GM18505 (cell line): ENCODE results near the gene GALNT2.

ENCODE experiments used
- ATAC-seq: cut with Tn5 transposase; IDR thresholded peaks from one replicate; pipeline ENCODE4 v1.9.1; 2021; ENCODE audit not compliant: unreplicated experiment
- POLR2A ChIP-seq: IDR thresholded peaks from 4 replicates; pipeline ENCODE4 v1.6.1; 2011; ENCODE audit warnings: borderline replicate concordance; ENCODE audit not compliant: insufficient read depth, insufficient read length; ENCODE audit errors: extremely low read depth

The GALNT2 gene

DNA sequence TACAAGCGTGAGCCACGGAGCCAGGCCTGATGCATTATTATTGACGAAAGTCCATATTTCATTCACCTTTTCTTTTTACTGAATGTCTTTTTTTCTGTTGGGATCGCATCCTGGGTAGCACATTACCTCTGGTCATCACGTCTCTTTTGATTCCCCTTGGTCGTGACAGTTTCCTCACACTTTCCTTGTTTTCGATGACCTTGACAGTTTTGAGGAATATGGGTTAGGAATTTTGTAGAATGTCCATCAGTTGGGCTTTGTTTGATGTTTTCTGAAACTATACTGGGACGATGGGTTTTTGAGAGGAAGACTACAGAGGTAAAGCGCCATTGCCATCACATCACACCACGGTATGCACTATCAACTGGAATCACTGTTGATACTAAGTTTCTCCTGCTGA lies 26.6 kb upstream of the GALNT2 start:
- no peak for TF ChIP-seq POLR2A
- ATAC-seq: no peak

DNA sequence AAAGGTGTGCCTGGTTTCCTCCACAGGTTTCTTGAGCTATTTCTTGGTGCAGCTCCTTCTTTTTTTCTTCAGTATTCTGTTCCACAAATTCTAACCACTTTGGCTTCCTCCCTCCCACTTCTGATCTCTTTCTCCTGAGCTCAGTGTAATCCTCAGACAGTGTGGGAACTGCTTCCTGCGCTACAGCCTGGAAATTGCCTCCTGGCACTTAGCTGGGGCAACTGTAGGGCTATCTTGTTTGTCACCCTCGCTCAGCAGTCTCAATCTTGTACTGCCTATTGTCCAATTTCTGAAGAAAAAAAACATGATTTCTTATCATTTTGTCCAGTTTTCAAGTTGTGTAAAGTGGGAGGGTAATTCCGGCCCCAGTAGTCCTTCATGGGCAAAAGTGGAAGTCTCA lies 24.0 kb upstream of the GALNT2 start:
- no peak for TF ChIP-seq POLR2A
- no peak for ATAC-seq

DNA sequence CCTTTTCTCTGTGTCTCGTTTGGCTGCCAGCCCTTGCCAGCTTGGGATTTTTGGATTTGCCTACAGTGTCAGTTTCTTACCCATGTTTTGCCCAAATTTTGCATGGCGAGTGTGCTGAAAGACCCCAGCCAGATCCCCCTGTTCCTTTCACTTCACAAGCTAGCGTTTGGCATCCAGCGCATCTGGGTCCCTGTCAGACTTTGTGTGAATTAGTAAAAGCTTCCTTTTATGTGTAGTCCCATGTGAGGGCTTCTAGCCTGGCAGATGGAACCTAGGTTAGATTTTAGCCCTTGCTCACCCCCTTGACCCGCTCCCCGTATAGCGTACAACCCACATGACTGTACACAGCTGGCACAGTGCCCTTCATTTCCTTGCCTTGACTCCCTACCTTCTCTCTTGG lies 22.3 kb upstream of the GALNT2 start:
- TF ChIP-seq POLR2A: no peak
- no peak for ATAC-seq

- no peak for ATAC-seq
- no peak for TF ChIP-seq POLR2A
Observed at GRCh38 chr1:230047114-230047865, 19.7 kb upstream of the GALNT2 start.

DNA sequence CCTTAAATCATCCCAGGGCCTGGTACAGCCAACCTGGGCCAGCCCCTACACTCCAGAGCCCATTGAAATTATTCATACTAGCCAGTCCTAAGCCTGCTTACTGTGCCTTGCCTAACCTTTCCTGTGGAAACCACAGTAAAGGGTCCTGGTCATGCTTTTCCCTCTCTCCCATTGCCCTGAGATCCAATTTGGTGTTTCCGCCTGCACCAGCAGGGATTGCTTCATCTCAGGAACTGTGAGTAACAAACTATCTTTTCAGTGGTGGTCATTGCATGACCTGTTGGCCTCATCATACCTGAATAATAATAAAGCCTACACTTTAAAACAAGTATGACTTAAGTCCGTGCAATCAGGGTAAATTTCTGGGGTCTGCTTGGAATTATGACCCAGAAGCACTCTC lies 18.7 kb upstream of the GALNT2 start:
- no peak for TF ChIP-seq POLR2A
- ATAC-seq: no peak

GRCh38 chr1:230048922-230049321 lies 18.1 kb upstream of the GALNT2 start:
- no peak for ATAC-seq
- TF ChIP-seq POLR2A: no peak

DNA sequence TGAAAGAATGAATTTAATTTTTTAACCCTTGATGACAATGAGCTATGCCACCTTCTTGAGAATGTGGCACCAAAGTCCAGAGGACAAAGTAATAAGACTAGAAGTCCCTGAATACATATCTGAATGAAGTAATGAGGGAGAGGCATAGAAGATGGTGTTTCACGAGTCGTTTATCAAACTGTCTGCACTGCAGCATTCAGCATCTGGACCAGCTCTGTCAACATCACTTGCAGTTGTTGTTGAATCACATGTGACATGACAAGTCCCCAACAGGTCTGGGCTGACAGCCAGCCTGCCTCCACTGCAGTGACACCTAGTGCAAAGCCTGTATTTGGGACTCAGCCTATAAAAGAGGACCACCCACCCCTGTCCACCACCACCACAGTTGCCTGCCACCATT lies 17.3 kb upstream of the GALNT2 start:
- no peak for TF ChIP-seq POLR2A
- no peak for ATAC-seq

DNA sequence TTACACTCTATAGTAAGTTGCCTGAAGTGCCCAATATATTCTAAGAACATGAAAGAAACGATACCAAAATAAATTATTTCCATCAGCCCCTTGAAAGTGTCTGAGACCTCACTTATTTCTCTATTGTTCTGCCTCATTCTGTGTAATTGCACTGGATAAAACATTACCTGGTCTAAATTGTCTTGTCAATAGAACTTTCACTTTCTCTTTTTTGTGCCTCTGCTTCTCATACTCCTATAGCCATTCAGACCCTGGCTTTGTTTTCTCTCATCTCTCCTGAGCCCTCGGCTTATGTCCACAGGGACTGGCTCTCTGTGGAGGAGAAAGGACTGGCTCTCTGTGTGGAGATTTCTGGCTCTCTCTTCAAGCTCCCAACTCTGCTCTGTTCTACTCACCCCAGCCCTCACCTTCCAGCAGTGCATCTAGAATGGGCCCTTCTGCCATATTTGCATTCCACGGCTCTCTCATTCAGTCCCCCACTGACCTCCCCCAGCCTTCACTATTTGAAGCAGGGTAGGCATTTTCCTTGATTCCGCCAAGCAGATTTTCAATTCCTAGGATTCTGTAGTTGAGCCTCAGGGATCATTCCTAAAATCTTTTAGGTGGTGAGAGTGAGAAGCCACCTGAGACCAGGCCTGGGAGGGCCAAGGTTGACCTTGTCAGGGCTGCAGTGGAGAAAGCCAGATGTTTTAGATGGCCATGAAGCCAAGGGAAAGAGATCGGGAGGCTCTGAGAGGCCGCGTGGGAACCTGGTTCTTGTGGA lies 15.9 kb upstream of the GALNT2 start:
- TF ChIP-seq POLR2A: no peak
- ATAC-seq: no peak

GRCh38 chr1:230052018-230052417 lies 15.0 kb upstream of the GALNT2 start:
- ATAC-seq: no peak
- TF ChIP-seq POLR2A: no peak

DNA sequence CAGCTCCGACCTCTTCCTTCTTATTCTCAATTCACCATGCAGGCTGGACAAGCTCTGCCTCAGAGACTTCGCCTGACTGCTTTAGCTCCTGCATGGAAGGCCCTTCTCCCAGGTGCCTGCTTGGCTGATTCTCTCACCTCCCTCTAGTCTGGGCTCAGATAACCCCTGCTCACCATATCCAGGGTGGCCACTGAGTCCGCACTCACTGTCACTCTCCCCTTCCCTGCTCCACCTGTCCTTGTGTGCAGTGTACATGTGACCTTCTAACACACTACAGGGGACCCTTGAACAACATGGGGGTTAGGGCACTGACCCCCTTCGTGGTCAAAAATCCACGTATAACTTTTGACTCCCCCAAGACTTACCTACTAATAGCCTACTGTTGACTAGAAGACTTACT lies 14.4 kb upstream of the GALNT2 start:
- TF ChIP-seq POLR2A: no peak
- ATAC-seq: no peak

- TF ChIP-seq POLR2A: no peak
- no peak for ATAC-seq
Observed at GRCh38 chr1:230054092-230054749, 12.8 kb upstream of the GALNT2 start.

GRCh38 chr1:230056098-230056497 lies 10.9 kb upstream of the GALNT2 start:
- ATAC-seq: no peak
- TF ChIP-seq POLR2A: no peak

GRCh38 chr1:230057100-230057499 lies 9.9 kb upstream of the GALNT2 start:
- no peak for TF ChIP-seq POLR2A
- no peak for ATAC-seq
